ENCODE results near the gene SLX4IP. TPM values are rescaled to one million over a fixed set of nuclear protein-coding genes. Genes with fewer than 3 reads are reported as not detected.
"Not testable (repeated sequence)": the region's sequence is repeated elsewhere in the genome, so short reads cannot be mapped to it uniquely, and the experiment has no call there.

The SLX4IP gene
- total RNA-seq, 1 donor from 2014 or later, result 3.1 TPM

DNA sequence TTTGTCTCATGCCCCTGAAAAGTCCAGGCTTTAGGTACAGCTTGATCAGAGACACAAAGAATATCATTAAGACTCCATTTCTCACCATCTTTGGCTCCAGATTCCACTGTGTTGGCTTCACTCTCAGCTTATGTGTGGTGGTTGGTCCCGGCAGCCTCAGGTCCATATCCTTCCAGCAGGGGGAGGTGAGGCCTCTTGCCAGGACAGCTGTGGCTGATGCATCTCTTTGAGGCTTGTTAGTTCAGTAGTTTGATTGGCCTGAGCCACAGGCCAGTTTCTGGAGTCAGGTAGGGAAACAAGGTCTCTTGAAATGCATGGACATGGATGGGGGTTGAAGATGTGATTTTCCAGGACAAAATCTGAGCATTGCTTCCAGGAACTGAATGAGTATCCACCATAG, 176.3 kb downstream of the SLX4IP start:
- DNase-seq, result peak; percentile 63
- intact Hi-C loops (cut with micrococcal nuclease), result no loop called here
- no peak overlapping the region for H3K4me3 ChIP-seq
- no peaks in the 10 kb centered on the region for H3K36me3 ChIP-seq
- TF ChIP-seq, protein P1, sequence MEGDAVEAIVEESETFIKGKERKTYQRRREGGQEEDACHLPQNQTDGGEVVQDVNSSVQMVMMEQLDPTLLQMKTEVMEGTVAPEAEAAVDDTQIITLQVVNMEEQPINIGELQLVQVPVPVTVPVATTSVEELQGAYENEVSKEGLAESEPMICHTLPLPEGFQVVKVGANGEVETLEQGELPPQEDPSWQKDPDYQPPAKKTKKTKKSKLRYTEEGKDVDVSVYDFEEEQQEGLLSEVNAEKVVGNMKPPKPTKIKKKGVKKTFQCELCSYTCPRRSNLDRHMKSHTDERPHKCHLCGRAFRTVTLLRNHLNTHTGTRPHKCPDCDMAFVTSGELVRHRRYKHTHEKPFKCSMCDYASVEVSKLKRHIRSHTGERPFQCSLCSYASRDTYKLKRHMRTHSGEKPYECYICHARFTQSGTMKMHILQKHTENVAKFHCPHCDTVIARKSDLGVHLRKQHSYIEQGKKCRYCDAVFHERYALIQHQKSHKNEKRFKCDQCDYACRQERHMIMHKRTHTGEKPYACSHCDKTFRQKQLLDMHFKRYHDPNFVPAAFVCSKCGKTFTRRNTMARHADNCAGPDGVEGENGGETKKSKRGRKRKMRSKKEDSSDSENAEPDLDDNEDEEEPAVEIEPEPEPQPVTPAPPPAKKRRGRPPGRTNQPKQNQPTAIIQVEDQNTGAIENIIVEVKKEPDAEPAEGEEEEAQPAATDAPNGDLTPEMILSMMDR (IDR thresholded peaks at IDR 0.05; ENCODE audit: borderline replicate concordance), result peak; percentile 72
- peak overlapping the region; percentile 86 for H3K27ac ChIP-seq (replicated peaks)
- H3K27me3 ChIP-seq (ENCODE audit: low read depth), result no peaks in the 10 kb centered on the region
- peaks cover 19% of the 10 kb centered on the region for H3K4me1 ChIP-seq
- no peaks in the 10 kb centered on the region for H3K9me3 ChIP-seq (replicated peaks)

DNA sequence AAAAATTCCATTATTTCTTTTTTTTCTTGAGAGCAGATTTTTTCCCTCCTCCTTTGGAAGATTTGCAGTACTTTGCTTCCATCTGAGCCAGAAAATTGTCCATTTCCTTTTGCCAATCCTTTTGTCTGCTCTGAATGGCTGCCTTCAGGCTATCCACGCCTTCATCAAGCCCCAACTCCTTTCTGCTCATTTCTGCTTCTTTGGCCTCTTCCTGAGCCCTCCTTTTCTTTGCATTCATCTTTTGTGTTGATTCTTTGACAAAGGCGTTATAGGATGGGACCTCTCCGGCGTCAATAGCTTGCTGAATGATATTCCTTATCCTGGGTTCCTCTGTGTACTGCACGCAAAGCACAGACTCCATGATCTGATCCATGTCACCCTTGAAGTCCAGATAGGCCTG, 178.3 kb downstream of the SLX4IP start:
- H3K4me1 ChIP-seq, result peaks cover 19% of the 10 kb centered on the region
- DNase-seq; intact Hi-C loops (cut with micrococcal nuclease): not testable (repeated sequence)

DNA sequence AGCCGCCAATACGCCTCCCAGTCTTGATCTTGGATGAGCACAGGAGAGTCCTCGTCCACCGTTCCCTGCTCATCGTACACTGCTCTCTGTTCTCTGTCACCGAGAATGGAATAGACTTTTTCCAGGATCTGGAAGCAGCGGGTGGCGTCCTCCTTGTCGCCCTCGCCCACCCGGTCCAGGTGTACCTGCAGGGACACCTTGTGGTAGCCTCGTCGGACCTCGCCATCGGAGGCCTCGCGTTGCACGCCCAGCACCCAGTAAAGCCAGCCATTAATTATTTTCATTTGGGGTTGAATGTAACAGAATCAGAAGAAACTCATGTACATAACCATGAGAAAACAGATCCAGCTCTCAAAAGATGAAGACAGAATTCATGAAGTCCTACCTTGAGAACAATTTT, 178.8 kb downstream of the SLX4IP start:
- Histone ChIP-seq H3K4me1 (peaks cover 24% of the 10 kb centered on the region), H3K27ac (replicated peaks) (no peak overlapping the region), H3K9me3 (replicated peaks) (no peaks in the 10 kb centered on the region), H3K36me3 (no peaks in the 10 kb centered on the region), H3K27me3 (ENCODE audit: low read depth) (no peaks in the 10 kb centered on the region), H3K4me3 (no peak overlapping the region)
- intact Hi-C loops (cut with micrococcal nuclease), result no loop called here
- no peak for DNase-seq
- TF ChIP-seq, protein P1 (IDR thresholded peaks at IDR 0.05; ENCODE audit: borderline replicate concordance), result no peak

More for the DNA sequence above, 178.3 kb downstream of the SLX4IP start:
- not testable (repeated sequence) for H3K27me3 ChIP-seq (ENCODE audit: low read depth); H3K9me3 ChIP-seq (replicated peaks); H3K4me3 ChIP-seq; H3K27ac ChIP-seq (replicated peaks); H3K36me3 ChIP-seq

DNA sequence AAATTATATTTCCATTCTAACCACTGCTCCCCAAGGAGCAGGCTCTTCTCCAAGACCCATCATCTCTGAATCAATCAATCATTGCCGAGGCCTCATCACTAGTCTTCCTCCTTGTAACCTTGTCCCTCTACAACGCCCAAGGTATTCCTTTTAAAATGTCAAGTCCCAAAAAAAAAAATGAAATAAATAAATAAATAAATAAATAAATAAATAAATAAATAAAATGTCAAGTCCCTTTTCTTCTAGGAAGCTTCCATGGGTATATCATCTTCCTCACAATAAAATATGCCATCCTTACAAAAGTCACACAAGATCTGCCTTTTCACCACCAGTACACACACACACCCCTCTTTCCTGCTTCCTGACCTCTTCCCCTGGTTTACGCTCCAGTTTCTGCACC, 181.1 kb downstream of the SLX4IP start:
- no peak overlapping the region for H3K4me3 ChIP-seq
- intact Hi-C loops (cut with micrococcal nuclease), result no loop called here
- TF ChIP-seq, protein P1 (IDR thresholded peaks at IDR 0.05; ENCODE audit: borderline replicate concordance), result no peak
- DNase-seq, result no peak
- no peaks in the 10 kb centered on the region for H3K36me3 ChIP-seq
- H3K9me3 ChIP-seq (replicated peaks), result no peaks in the 10 kb centered on the region
- peaks cover 17% of the 10 kb centered on the region for H3K4me1 ChIP-seq
- H3K27ac ChIP-seq (replicated peaks), result no peak overlapping the region
- no peaks in the 10 kb centered on the region for H3K27me3 ChIP-seq (ENCODE audit: low read depth)

DNA sequence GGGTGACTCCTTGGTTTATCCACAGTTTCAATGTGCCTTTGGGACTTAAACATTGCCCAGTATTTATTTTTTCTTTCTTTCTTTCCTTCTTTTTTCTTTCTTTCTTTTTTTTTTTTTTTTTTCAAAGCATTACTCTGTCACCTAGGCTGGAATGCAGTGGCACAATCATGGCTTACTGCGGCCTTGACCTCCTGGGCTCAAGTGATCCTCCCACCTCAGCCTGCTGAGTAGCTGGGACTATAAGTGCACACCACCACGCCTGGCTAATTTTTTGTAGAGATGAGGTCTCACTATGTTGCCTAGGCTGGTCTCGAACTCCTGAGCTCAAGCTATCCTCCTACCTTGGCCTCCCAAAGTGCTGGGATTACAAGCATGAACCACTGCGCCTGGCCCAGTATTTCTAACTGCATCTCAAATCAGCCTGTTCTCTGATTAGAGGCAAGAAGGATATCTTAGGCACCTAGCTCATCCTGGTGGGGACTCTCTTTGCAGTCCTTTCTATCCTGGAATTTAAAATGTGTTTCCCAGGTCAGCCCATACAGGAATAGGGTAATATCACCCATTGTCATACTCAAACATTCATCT, 182.5 kb downstream of the SLX4IP start:
- H3K27ac ChIP-seq (replicated peaks); H3K27me3 ChIP-seq (ENCODE audit: low read depth); H3K9me3 ChIP-seq (replicated peaks); DNase-seq; H3K4me3 ChIP-seq; intact Hi-C loops (cut with micrococcal nuclease); H3K36me3 ChIP-seq: not testable (repeated sequence)
- H3K4me1 ChIP-seq, result peaks cover 16% of the 10 kb centered on the region

DNA sequence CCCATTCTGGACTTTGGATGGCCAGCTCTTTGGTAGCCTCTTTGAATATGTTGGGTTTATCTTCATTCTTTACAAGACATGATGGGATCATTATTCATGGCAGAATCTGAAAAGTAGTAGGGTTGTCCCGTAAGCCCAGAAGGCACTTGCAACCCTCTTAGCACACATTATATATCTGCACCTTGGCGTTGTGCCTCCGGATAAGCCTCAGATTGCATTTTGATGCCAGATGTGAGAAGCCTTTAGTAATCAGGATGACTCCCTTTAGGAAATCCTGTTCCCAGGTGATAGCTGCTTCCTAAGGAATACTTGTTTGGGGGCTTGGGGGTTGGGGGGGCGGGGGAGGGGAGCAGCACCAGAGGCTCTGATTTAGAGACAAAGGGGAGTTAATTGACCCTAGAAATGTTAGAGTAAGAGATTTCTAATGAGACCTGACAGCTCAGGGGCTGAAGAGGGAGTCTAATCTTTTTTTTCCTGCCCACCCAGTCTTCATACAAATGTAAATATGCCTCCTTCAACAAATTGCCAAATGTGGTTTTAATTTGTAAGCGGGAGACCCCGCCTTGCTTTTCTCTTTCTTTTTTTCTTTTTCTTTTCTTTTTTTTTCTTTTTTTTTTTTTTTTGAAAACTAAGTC, 183.6 kb downstream of the SLX4IP start:
- Histone ChIP-seq H3K9me3 (replicated peaks) (no peaks in the 10 kb centered on the region), H3K27me3 (ENCODE audit: low read depth) (no peaks in the 10 kb centered on the region), H3K36me3 (peaks cover under 1% of the 10 kb centered on the region), H3K27ac (replicated peaks) (peak overlapping the region; percentile 13), H3K4me1 (peaks cover 22% of the 10 kb centered on the region), H3K4me3 (no peak overlapping the region)
- intact Hi-C loops (cut with micrococcal nuclease), result no loop called here
- no peak for DNase-seq
- TF ChIP-seq, protein P1 (IDR thresholded peaks at IDR 0.05; ENCODE audit: borderline replicate concordance), result no peak

All from left ventricle myocardium inferior (tissue), 1 donor.